Thyroid gland (tissue), 4 donors: ENCODE measurements around the gene CACNA1B. TPM values are rescaled to one million over a fixed set of nuclear protein-coding genes. Genes with fewer than 3 reads are reported as not detected.

Source experiments
- DNase-seq, 2 donors: peaks; one replicate each; pipeline ENCODE4 v3.0.0-alpha.2; 2019
- H3K27ac ChIP-seq, 3 donors: fragments of 200-600 bp; sonication (generic); 1 replicate in 2 of 3; 2 replicates in 1 of 3; pipeline ENCODE4 v1.5.1; 2016 to 2019; ENCODE audit warnings: mild to moderate bottlenecking in 1 of 3, moderate library complexity in 1 of 3
- H3K27me3 ChIP-seq: fragments of 200-600 bp; sonication (generic); one replicate; pipeline ENCODE4 v1.5.1; 2019
- H3K36me3 ChIP-seq, 2 donors: fragments of 200-600 bp; sonication (generic); one replicate each; pipeline ENCODE4 v1.5.1; 2016 to 2019
- H3K4me1 ChIP-seq, 2 donors: fragments of 200-600 bp; sonication (generic); one replicate each; pipeline ENCODE4 v1.5.1; 2017 to 2019
- H3K4me3 ChIP-seq, 3 donors: fragments of 200-600 bp; sonication (generic); replicated peaks in 1 of 3; 1 replicate in 2 of 3; 2 replicates in 1 of 3; pipeline ENCODE4 v1.5.1; 2016; ENCODE audit warnings: mild to moderate bottlenecking in 1 of 3
- H3K9me3 ChIP-seq: fragments of 200-600 bp; sonication (generic); one replicate; pipeline ENCODE4 v1.5.1; 2017
- CTCF ChIP-seq, 6 experiments: fragments of 200-600 bp in 3 of 6; fragments of 450-650 bp in 3 of 6; sonication (generic) in 3 of 6; IDR thresholded peaks; one replicate each; pipeline ENCODE4 v1.5.1; 2016 to 2019; ENCODE audit warnings: antibody characterized with exemption in 6 of 6, mild to moderate bottlenecking in 2 of 6, inconsistent platforms in 1 of 6, moderate library complexity in 1 of 6
- POLR2A ChIP-seq, 2 donors: fragments of 450-650 bp; IDR thresholded peaks; one replicate each; pipeline ENCODE4 v1.6.1; 2017; ENCODE audit warnings: antibody characterized with exemption in 2 of 2, mild to moderate bottlenecking in 2 of 2, moderate library complexity in 1 of 2
- WGBS, 2 donors: methylation state at CpG; one replicate each; pipeline ENCODE4 v1.1.5; 2017; 5-methylcytosine and 5-hydroxymethylcytosine counted together
- intact Hi-C: fragments of 100-400 bp; cut with DNase I; formaldehyde crosslinking; loops from one replicate; pipeline ENCODE4 v1.15.1; 2023
- total RNA-seq, 4 donors: library from RNA; depleted of rRNA; stranded (reverse); fragments of >200 nt; gene quantifications; one replicate each; pipeline ENCODE4 v1.2.3, GENCODE V29; 2016

CACNA1B gene
- total RNA-seq, 4 donors from 2014 or later, result 0.13 to 0.68 (median 0.35) TPM

- intact Hi-C loops, result no loop called here
- TF ChIP-seq POLR2A (IDR thresholded peaks at IDR 0.05) (no peak), CTCF (IDR thresholded peaks at IDR 0.05) (no peak)
- Histone ChIP-seq H3K36me3 (no peaks in the 10 kb centered on the region), H3K9me3 (no peaks in the 10 kb centered on the region), H3K27ac (no peak overlapping the region), H3K4me1 (peaks cover 0 to 7% of the 10 kb centered on the region in 2 donors), H3K27me3 (no peaks in the 10 kb centered on the region), H3K4me3 (no peak overlapping the region)
- no peak for DNase-seq
- 65 to 68% methylated on average over 5 of the region's 5 CpGs for WGBS, 2 donors
These were observed 36.5 kb downstream of the CACNA1B start for GRCh38 chr9:137913771-137914767.

- Histone ChIP-seq H3K9me3 (no peaks in the 10 kb centered on the region), H3K27ac (no peak overlapping the region), H3K36me3 (no peaks in the 10 kb centered on the region), H3K4me3 (no peak overlapping the region), H3K27me3 (no peaks in the 10 kb centered on the region), H3K4me1 (peaks cover 0 to 9% of the 10 kb centered on the region in 2 donors)
- DNase-seq, result no peak
- intact Hi-C loops, result no loop called here
- TF ChIP-seq CTCF (IDR thresholded peaks at IDR 0.05), result no peak
- TF ChIP-seq POLR2A (IDR thresholded peaks at IDR 0.05), result no peak
- 74 to 80% methylated on average over 11 of the region's 11 CpGs for WGBS, 2 donors
These were observed 39.0 kb downstream of the CACNA1B start for GRCh38 chr9:137916540-137916939.

- DNase-seq, result no peak
- Histone ChIP-seq H3K4me3 (no peak overlapping the region), H3K27me3 (no peaks in the 10 kb centered on the region), H3K36me3 (no peaks in the 10 kb centered on the region), H3K4me1 (peaks cover 0 to 9% of the 10 kb centered on the region in 2 donors), H3K9me3 (no peaks in the 10 kb centered on the region), H3K27ac (no peak overlapping the region)
- TF ChIP-seq POLR2A (IDR thresholded peaks at IDR 0.05), result no peak
- no peak for TF ChIP-seq CTCF (IDR thresholded peaks at IDR 0.05)
- intact Hi-C loops, result no loop called here
- WGBS, 2 donors, result 98% methylated on average over 7 of the region's 8 CpGs; no CpG with 5 or more reads in 1 of the 2 donors
These were observed 39.5 kb downstream of the CACNA1B start for GRCh38 chr9:137917116-137917515.

GRCh38 chr9:137917795-137918194 lies 40.2 kb downstream of the CACNA1B start:
- H3K4me1 ChIP-seq, result peaks cover 0 to 9% of the 10 kb centered on the region in 2 donors
- H3K36me3 ChIP-seq, result no peaks in the 10 kb centered on the region
- 80 to 83% methylated on average over 13 of the region's 13 CpGs for WGBS, 2 donors
- no peaks in the 10 kb centered on the region for H3K9me3 ChIP-seq
- DNase-seq, result no peak
- intact Hi-C loops, result no loop called here
- H3K27me3 ChIP-seq, result no peaks in the 10 kb centered on the region
- TF ChIP-seq POLR2A (IDR thresholded peaks at IDR 0.05) (no peak), CTCF (IDR thresholded peaks at IDR 0.05) (no peak)
- H3K27ac ChIP-seq, result no peak overlapping the region
- H3K4me3 ChIP-seq, result no peak overlapping the region
